ENCODE measurements around the gene NEUROD2.
"Not testable (repeated sequence)": the region's sequence is repeated elsewhere in the genome, so short reads cannot be mapped to it uniquely, and the experiment has no call there.

NEUROD2 gene

DNA sequence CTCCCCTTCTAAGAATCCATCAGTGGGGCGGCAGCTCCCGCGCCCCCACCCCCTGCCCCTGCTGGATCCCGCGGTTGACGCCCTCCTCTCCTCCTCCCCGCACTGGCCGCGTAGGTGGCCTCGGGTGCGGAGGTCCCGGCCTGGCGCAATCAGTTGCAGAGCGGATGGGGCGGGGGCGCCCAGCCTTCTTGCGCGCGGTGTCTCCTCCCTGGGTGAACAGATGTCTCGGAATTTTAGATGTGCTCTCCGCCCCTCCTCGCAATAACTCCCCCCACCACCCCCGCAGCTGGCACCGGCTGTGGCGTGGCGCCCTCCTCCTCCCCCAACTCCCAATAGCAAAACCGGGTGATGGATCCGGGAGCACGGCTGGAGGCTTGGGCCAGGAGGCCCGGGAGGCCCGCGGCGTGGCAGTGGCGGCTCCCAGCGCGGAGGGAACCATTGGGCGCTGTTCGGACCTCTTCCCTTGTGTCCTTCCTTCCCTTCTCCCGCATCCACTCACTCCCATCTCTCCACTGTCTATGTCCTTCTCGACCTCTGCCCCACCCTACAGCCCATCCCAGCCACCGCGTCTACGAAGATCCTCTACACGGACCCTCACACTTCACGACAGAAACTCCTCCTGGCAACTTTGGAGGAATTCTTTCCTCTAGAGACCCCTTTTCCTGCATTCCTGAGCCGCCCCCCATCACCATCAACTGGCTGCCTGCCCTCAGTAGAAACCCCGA is 11.0 kb downstream of the NEUROD2 start:
- TF ChIP-seq ZNF274 (IDR thresholded peaks at IDR 0.05; ENCODE audit: low read depth, low read length) (no peak), SUZ12 (IDR thresholded peaks at IDR 0.05; ENCODE audit: extremely low read depth, insufficient read depth, insufficient read length) (peak; percentile 100)
- no peak for DNase-seq (ENCODE audit: low read depth, low spot score)
- peaks cover 100% of the 10 kb centered on the region for H3K27me3 ChIP-seq (ENCODE audit: insufficient read depth, insufficient read length)
- no peak overlapping the region for H3K4me3 ChIP-seq (ENCODE audit: insufficient read length, low read depth)
- no peaks in the 10 kb centered on the region for H3K36me3 ChIP-seq (ENCODE audit: insufficient read depth, insufficient read length, low read length)
- H3K4me1 ChIP-seq (ENCODE audit: insufficient read depth, insufficient read length), result peaks cover 8% of the 10 kb centered on the region
- H3K9me3 ChIP-seq (ENCODE audit: insufficient read depth, low read length), result no peaks in the 10 kb centered on the region
- H3K9ac ChIP-seq (ENCODE audit: insufficient read length, low read depth), result no peak overlapping the region

DNA sequence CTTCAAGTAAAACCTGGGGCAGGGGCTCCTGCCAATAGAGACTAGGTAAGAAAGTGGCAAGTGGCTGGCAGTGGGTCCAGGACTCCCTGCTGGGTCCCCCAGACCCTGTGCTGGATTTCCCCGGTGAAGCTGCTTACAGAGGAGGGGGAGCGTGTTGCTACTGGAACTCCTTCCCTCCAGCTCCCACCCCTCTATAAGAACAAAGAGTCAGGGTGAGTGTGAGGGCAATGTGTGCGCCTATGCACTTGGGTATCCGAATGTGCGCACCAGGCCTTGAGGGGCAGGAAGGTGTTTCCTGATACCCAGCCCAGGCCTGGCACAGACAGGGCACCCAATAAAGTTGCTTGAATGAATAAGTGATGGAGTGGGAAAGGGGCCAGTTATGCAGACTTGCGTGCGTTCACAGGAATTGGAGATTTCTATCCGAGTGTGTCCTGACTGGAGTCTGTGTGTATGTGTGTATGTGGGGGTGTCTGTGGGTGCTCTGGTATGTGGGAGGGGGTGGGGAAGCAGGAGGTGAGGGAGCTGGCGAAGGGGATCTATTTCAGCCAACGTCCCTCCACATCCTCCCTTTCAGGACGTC is 11.7 kb downstream of the NEUROD2 start:
- Histone ChIP-seq H3K9me3 (ENCODE audit: insufficient read depth, low read length) (no peaks in the 10 kb centered on the region), H3K4me1 (ENCODE audit: insufficient read depth, insufficient read length) (peaks cover 6% of the 10 kb centered on the region), H3K9ac (ENCODE audit: insufficient read length, low read depth) (no peak overlapping the region), H3K4me3 (ENCODE audit: insufficient read length, low read depth) (no peak overlapping the region), H3K36me3 (ENCODE audit: insufficient read depth, insufficient read length, low read length) (no peaks in the 10 kb centered on the region), H3K27me3 (ENCODE audit: insufficient read depth, insufficient read length) (peaks cover 100% of the 10 kb centered on the region)
- TF ChIP-seq ZNF274 (IDR thresholded peaks at IDR 0.05; ENCODE audit: low read depth, low read length), result no peak
- TF ChIP-seq SUZ12 (IDR thresholded peaks at IDR 0.05; ENCODE audit: extremely low read depth, insufficient read depth, insufficient read length), result peak; percentile 29
- DNase-seq (ENCODE audit: low read depth, low spot score), result no peak

DNA sequence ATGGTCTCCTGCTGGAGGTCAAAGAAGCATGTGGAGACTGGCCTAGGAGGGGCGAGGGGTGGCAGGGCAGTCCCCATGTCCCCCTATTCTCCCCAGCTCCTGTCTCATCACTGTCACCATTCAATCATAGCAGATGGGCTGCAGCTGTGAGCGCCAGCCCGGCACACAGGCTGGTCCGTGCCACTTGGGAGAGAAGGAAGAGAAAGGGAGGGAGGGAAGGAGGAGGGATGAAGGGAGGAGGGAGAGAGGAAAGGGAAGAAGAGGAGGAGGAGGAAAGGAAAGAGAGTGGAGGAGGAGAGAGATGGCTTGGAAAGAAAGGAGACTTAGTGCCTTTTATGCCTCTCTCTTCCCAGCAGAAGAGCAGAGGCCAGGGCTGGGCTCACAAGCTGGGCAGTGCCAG is 12.4 kb downstream of the NEUROD2 start:
- no peak for DNase-seq (ENCODE audit: low read depth, low spot score)
- no peak overlapping the region for H3K4me3 ChIP-seq (ENCODE audit: insufficient read length, low read depth)
- no peak overlapping the region for H3K9ac ChIP-seq (ENCODE audit: insufficient read length, low read depth)
- peaks cover 6% of the 10 kb centered on the region for H3K4me1 ChIP-seq (ENCODE audit: insufficient read depth, insufficient read length)
- H3K27me3 ChIP-seq (ENCODE audit: insufficient read depth, insufficient read length), result peaks cover 100% of the 10 kb centered on the region
- TF ChIP-seq SUZ12 (IDR thresholded peaks at IDR 0.05; ENCODE audit: extremely low read depth, insufficient read depth, insufficient read length) (no peak), YY1 (IDR thresholded peaks at IDR 0.05; ENCODE audit: insufficient read depth, insufficient read length) (no peak), ZNF274 (IDR thresholded peaks at IDR 0.05; ENCODE audit: low read depth, low read length) (no peak)
- no peaks in the 10 kb centered on the region for H3K9me3 ChIP-seq (ENCODE audit: insufficient read depth, low read length)
- H3K36me3 ChIP-seq (ENCODE audit: insufficient read depth, insufficient read length, low read length), result no peaks in the 10 kb centered on the region

DNA sequence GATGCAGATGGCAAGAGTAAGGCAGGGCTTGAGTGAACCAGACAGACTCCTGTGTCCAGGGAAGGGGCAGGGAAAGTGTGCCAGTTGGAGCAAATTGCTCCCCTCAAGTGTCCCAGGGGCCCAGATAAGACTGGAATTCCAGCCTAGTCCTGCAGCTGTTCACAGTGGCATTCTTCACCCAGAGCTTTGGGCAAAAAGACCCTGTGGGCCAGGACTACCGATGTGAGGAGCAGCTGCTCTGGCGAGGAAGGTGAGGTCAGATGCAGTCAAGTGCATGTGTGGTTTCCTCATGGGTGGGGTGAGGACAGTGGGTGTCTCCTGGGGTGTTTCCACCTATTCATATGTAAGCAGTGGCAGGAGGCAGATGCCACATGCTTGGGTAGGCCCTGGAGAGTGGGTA is 14.3 kb downstream of the NEUROD2 start:
- DNase-seq (ENCODE audit: low read depth, low spot score), result no peak
- H3K4me1 ChIP-seq (ENCODE audit: insufficient read depth, insufficient read length), result no peaks in the 10 kb centered on the region
- no peaks in the 10 kb centered on the region for H3K9me3 ChIP-seq (ENCODE audit: insufficient read depth, low read length)
- TF ChIP-seq YY1 (IDR thresholded peaks at IDR 0.05; ENCODE audit: insufficient read depth, insufficient read length) (no peak), SUZ12 (IDR thresholded peaks at IDR 0.05; ENCODE audit: extremely low read depth, insufficient read depth, insufficient read length) (no peak), ZNF274 (IDR thresholded peaks at IDR 0.05; ENCODE audit: low read depth, low read length) (no peak)
- no peak overlapping the region for H3K4me3 ChIP-seq (ENCODE audit: insufficient read length, low read depth)
- H3K27me3 ChIP-seq (ENCODE audit: insufficient read depth, insufficient read length), result peaks cover 91% of the 10 kb centered on the region
- no peak overlapping the region for H3K9ac ChIP-seq (ENCODE audit: insufficient read length, low read depth)
- H3K36me3 ChIP-seq (ENCODE audit: insufficient read depth, insufficient read length, low read length), result no peaks in the 10 kb centered on the region

DNA sequence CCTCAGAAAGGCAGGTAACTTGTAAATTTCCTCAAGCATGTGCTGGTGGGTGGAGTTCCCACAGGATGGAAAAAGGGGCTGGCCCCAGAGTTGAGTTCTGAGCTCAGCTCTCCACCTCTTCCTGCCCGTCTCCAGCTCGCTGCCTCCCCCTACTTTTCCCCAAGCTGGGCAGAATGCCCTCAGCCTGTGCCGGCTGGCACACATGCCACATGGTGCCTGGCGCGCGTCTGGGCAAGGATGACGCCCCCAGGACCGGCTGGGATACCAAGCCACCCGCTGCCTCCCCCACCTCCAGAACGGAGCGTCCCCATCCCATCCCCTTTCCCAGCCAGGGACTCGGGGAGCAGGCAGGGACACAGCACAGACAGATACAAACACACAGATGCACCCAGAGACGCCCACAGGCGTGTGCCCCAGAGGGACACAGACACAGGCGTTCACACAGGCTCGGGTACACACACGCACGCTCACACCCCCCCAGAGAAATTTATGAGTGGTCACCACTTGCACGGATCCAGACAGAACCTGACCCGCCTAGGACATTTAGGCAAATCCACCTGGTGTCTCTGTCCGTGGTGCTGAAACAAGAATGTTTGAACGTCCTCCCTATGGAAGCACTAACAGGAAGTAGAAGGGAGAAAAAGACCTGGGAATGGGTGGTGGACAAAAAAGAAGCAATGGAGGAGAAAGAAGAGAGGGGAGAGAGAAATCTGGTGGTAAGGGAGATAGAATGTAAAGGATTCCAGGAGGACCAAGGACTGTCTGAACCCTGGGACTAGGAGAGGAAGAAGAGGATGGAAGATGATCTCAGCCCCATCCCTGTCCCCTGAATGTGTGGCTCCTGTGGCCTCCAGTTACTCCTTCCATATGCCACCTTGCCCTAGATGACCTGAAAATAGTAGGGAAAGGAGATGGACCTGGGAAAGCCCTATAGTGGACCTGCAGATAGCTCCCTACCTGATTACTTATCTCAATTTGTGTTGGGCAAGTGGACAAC is 15.5 kb downstream of the NEUROD2 start:
- Histone ChIP-seq H3K9ac (ENCODE audit: insufficient read length, low read depth) (no peak overlapping the region), H3K36me3 (ENCODE audit: insufficient read depth, insufficient read length, low read length) (no peaks in the 10 kb centered on the region), H3K27me3 (ENCODE audit: insufficient read depth, insufficient read length) (peaks cover 87% of the 10 kb centered on the region), H3K9me3 (ENCODE audit: insufficient read depth, low read length) (no peaks in the 10 kb centered on the region), H3K4me3 (ENCODE audit: insufficient read length, low read depth) (no peak overlapping the region), H3K4me1 (ENCODE audit: insufficient read depth, insufficient read length) (no peaks in the 10 kb centered on the region)
- TF ChIP-seq YY1 (IDR thresholded peaks at IDR 0.05; ENCODE audit: insufficient read depth, insufficient read length), result no peak
- TF ChIP-seq SUZ12 (IDR thresholded peaks at IDR 0.05; ENCODE audit: extremely low read depth, insufficient read depth, insufficient read length), result no peak
- TF ChIP-seq ZNF274 (IDR thresholded peaks at IDR 0.05; ENCODE audit: low read depth, low read length), result no peak
- peak; percentile 64 for DNase-seq (ENCODE audit: low read depth, low spot score)

DNA sequence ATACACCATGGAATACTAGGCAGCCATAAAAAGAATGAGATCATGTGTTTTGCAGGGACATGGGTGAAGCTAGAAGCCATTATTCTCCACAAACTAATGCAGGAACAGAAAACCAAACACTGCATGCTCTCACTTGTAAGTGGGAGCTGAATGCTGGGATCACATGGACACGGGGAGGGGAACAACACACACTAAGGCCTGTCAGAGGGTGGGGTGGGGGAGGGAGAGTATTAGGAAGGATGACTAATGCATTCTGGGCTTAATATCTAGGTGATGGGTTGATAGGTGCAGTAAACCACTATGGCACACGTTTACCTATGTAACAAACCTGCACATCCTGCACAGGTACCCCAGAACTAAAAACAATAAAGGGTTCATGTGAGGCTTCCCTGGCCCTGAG is 17.5 kb downstream of the NEUROD2 start:
- not testable (repeated sequence) for DNase-seq (ENCODE audit: low read depth, low spot score); H3K4me1 ChIP-seq (ENCODE audit: insufficient read depth, insufficient read length)

DNA sequence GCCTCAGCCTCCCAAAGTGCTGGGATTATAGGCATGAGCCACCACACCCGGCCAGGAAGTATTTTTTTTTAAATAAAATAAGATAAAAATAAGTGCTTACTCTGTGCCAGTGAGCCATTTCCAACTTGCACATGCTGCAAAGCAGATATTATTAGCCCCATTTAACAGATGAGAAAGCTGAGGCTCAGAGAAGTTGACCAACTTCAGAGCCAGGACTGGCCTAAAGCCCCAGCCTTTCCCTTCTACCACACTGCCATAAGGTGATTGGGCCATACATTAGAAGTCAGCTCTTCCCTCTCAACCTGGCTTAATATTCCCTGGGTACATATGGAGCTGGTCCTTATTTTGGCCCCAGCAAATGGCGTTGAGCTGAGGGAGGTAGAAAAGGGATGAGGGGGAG is 25.1 kb downstream of the NEUROD2 start:
- TF ChIP-seq SUZ12 (IDR thresholded peaks at IDR 0.05; ENCODE audit: extremely low read depth, insufficient read depth, insufficient read length) (no peak), ZNF274 (IDR thresholded peaks at IDR 0.05; ENCODE audit: low read depth, low read length) (no peak), YY1 (IDR thresholded peaks at IDR 0.05; ENCODE audit: insufficient read depth, insufficient read length) (no peak)
- Histone ChIP-seq H3K27me3 (ENCODE audit: insufficient read depth, insufficient read length) (peaks cover 4% of the 10 kb centered on the region), H3K4me3 (ENCODE audit: insufficient read length, low read depth) (no peak overlapping the region), H3K4me1 (ENCODE audit: insufficient read depth, insufficient read length) (peaks cover 14% of the 10 kb centered on the region), H3K9me3 (ENCODE audit: insufficient read depth, low read length) (no peaks in the 10 kb centered on the region), H3K9ac (ENCODE audit: insufficient read length, low read depth) (no peak overlapping the region), H3K36me3 (ENCODE audit: insufficient read depth, insufficient read length, low read length) (no peaks in the 10 kb centered on the region)
- no peak for DNase-seq (ENCODE audit: low read depth, low spot score)

More for the DNA sequence above, 17.5 kb downstream of the NEUROD2 start:
- peaks cover 66% of the 10 kb centered on the region for H3K27me3 ChIP-seq (ENCODE audit: insufficient read depth, insufficient read length)
- not testable (repeated sequence) for H3K9me3 ChIP-seq (ENCODE audit: insufficient read depth, low read length); H3K36me3 ChIP-seq (ENCODE audit: insufficient read depth, insufficient read length, low read length); H3K4me3 ChIP-seq (ENCODE audit: insufficient read length, low read depth); H3K9ac ChIP-seq (ENCODE audit: insufficient read length, low read depth)
